ENCODE measurements around the gene FUCA1. TPM values are rescaled to one million over a fixed set of nuclear protein-coding genes. Genes with fewer than 3 reads are reported as not detected.
A peak's percentile ranks its signal among the peaks of the same experiment; 100 is the strongest.

Gene FUCA1
- total and polyA plus RNA-seq, 2 donors = 34.9 to 37.0 TPM

GRCh38 chr1:23799570-23800399, 68.3 kb downstream of the FUCA1 start:
- WGBS = 3% methylated on average over 48 of the region's 48 CpGs
- no peaks in the 10 kb centered on the region for H3K36me3 ChIP-seq (ENCODE audit: insufficient read depth)
- no peaks in the 10 kb centered on the region for H3K4me1 ChIP-seq (ENCODE audit: insufficient read depth)
- H3K4me3 ChIP-seq (ENCODE audit: low read depth, low read length) = peak overlapping the region; percentile 58
- peak overlapping the region; percentile 90 for H3K27ac ChIP-seq (ENCODE audit: low read depth)
- peak; percentile 62 for DNase-seq (ENCODE audit: extremely low spot score)

- Histone ChIP-seq H3K36me3 (ENCODE audit: insufficient read depth) (no peaks in the 10 kb centered on the region), H3K27ac (ENCODE audit: low read depth) (peak overlapping the region; percentile 38), H3K4me3 (ENCODE audit: low read depth, low read length) (no peak overlapping the region), H3K4me1 (ENCODE audit: insufficient read depth) (no peaks in the 10 kb centered on the region)
- 69% methylated on average over 7 of the region's 7 CpGs for WGBS
- DNase-seq (ENCODE audit: extremely low spot score) = no peak
These were observed 68.9 kb downstream of the FUCA1 start for GRCh38 chr1:23799255-23799569.

- WGBS = 87% methylated on average over 12 of the region's 12 CpGs
- H3K4me1 ChIP-seq (ENCODE audit: insufficient read depth) = no peaks in the 10 kb centered on the region
- peak overlapping the region; percentile 49 for H3K27ac ChIP-seq (ENCODE audit: low read depth)
- H3K36me3 ChIP-seq (ENCODE audit: insufficient read depth) = no peaks in the 10 kb centered on the region
- DNase-seq (ENCODE audit: extremely low spot score) = no peak
- no peak overlapping the region for H3K4me3 ChIP-seq (ENCODE audit: low read depth, low read length)
These were observed 69.4 kb downstream of the FUCA1 start for GRCh38 chr1:23798662-23799142.

GRCh38 chr1:23797478-23798448, 70.3 kb downstream of the FUCA1 start:
- no peak overlapping the region for H3K4me3 ChIP-seq (ENCODE audit: low read depth, low read length)
- no peak overlapping the region for H3K27ac ChIP-seq (ENCODE audit: low read depth)
- DNase-seq (ENCODE audit: extremely low spot score) = no peak
- 80% methylated on average over 20 of the region's 20 CpGs for WGBS
- no peaks in the 10 kb centered on the region for H3K36me3 ChIP-seq (ENCODE audit: insufficient read depth)
- no peaks in the 10 kb centered on the region for H3K4me1 ChIP-seq (ENCODE audit: insufficient read depth)

GRCh38 chr1:23796466-23797271, 71.4 kb downstream of the FUCA1 start:
- 55% methylated on average over 17 of the region's 17 CpGs for WGBS
- H3K4me1 ChIP-seq (ENCODE audit: insufficient read depth) = no peaks in the 10 kb centered on the region
- H3K27ac ChIP-seq (ENCODE audit: low read depth) = no peak overlapping the region
- H3K4me3 ChIP-seq (ENCODE audit: low read depth, low read length) = no peak overlapping the region
- no peak for DNase-seq (ENCODE audit: extremely low spot score)
- no peaks in the 10 kb centered on the region for H3K36me3 ChIP-seq (ENCODE audit: insufficient read depth)

- WGBS = 58% methylated on average over 16 of the region's 16 CpGs
- Histone ChIP-seq H3K27ac (ENCODE audit: low read depth) (no peak overlapping the region), H3K36me3 (ENCODE audit: insufficient read depth) (no peaks in the 10 kb centered on the region), H3K4me3 (ENCODE audit: low read depth, low read length) (no peak overlapping the region), H3K4me1 (ENCODE audit: insufficient read depth) (no peaks in the 10 kb centered on the region)
- DNase-seq (ENCODE audit: extremely low spot score) = no peak
These were observed 72.2 kb downstream of the FUCA1 start for GRCh38 chr1:23795676-23796465.

Other genes starting within 250 kb of the FUCA1 start
- gene RPL11, start 176.5 kb downstream of the FUCA1 start, total RNA-seq = 959 TPM
- 2,380 TPM for gene RPL11, start 176.5 kb downstream of the FUCA1 start, polyA plus RNA-seq
- 17.3 TPM for gene ELOA, start 124.8 kb downstream of the FUCA1 start, total RNA-seq
- gene ELOA, start 124.8 kb downstream of the FUCA1 start, polyA plus RNA-seq = 21.5 TPM
- 43.6 TPM for gene PITHD1, start 89.9 kb downstream of the FUCA1 start, total RNA-seq
- gene PITHD1, start 89.9 kb downstream of the FUCA1 start, polyA plus RNA-seq = 49.2 TPM
- gene LYPLA2, start 77.1 kb downstream of the FUCA1 start, total RNA-seq = 15.8 TPM
- 40.6 TPM for gene LYPLA2, start 77.1 kb downstream of the FUCA1 start, polyA plus RNA-seq
- gene GALE, start 67.5 kb downstream of the FUCA1 start, total RNA-seq = 11.2 TPM
- gene GALE, start 67.5 kb downstream of the FUCA1 start, polyA plus RNA-seq = 20.2 TPM
- gene HMGCL, start 42.9 kb downstream of the FUCA1 start, total RNA-seq = 29.3 TPM
- gene HMGCL, start 42.9 kb downstream of the FUCA1 start, polyA plus RNA-seq = 42.3 TPM
- gene CNR2, start 45.1 kb upstream of the FUCA1 start, total RNA-seq = 0.11 TPM
- not detected for gene CNR2, start 45.1 kb upstream of the FUCA1 start, polyA plus RNA-seq
- gene PNRC2, start 91.5 kb upstream of the FUCA1 start, total RNA-seq = 156 TPM
- 94.0 TPM for gene PNRC2, start 91.5 kb upstream of the FUCA1 start, polyA plus RNA-seq
- gene SRSF10, start 112.0 kb upstream of the FUCA1 start, total RNA-seq = 155 TPM
- gene SRSF10, start 112.0 kb upstream of the FUCA1 start, polyA plus RNA-seq = 50.7 TPM
- gene MYOM3, start 243.8 kb upstream of the FUCA1 start, total RNA-seq = 7.7 TPM
- 0.29 TPM for gene MYOM3, start 243.8 kb upstream of the FUCA1 start, polyA plus RNA-seq